ENCODE data around the gene METTL26.

The METTL26 gene

GRCh38 chr16:629833-630248, 6.3 kb downstream of the METTL26 start:
- TF ChIP-seq CTCF (IDR thresholded peaks at IDR 0.05; ENCODE audit: low read length) (no peak), EZH2phosphoT487 (IDR thresholded peaks at IDR 0.05; ENCODE audit: low read length) (no peak)
- DNase-seq = no peak
- Histone ChIP-seq H3K27ac (ENCODE audit: low read length) (no peak overlapping the region), H3K27me3 (replicated peaks; ENCODE audit: insufficient read depth, low read length) (no peaks in the 10 kb centered on the region), H3K4me1 (ENCODE audit: low read length) (no peaks in the 10 kb centered on the region), H3F3A (ENCODE audit: insufficient read depth, low read length) (no peaks in the 10 kb centered on the region), H3K4me3 (ENCODE audit: low read length) (no peak overlapping the region), H3K4me2 (ENCODE audit: low read depth, low read length) (no peak overlapping the region), H4K20me1 (ENCODE audit: insufficient read depth, low read length) (no peaks in the 10 kb centered on the region), H3K9ac (ENCODE audit: low read length) (no peak overlapping the region), H3K79me2 (ENCODE audit: low read length) (peaks cover 3% of the 10 kb centered on the region), H3K9me2 (replicated peaks; ENCODE audit: insufficient read depth, low read length) (no peaks in the 10 kb centered on the region), H2AFZ (ENCODE audit: low read length) (no peak overlapping the region), H3K9me3 (replicated peaks; ENCODE audit: insufficient read depth, low read length) (no peaks in the 10 kb centered on the region), H3K36me3 (replicated peaks; ENCODE audit: insufficient read depth, low read length) (no peaks in the 10 kb centered on the region)

GRCh38 chr16:629185-629832, 6.8 kb downstream of the METTL26 start:
- DNase-seq = no peak
- no peaks in the 10 kb centered on the region for H3F3A ChIP-seq (ENCODE audit: insufficient read depth, low read length)
- H3K36me3 ChIP-seq (replicated peaks; ENCODE audit: insufficient read depth, low read length) = no peaks in the 10 kb centered on the region
- H3K27ac ChIP-seq (ENCODE audit: low read length) = no peak overlapping the region
- H3K9me2 ChIP-seq (replicated peaks; ENCODE audit: insufficient read depth, low read length) = no peaks in the 10 kb centered on the region
- no peaks in the 10 kb centered on the region for H4K20me1 ChIP-seq (ENCODE audit: insufficient read depth, low read length)
- H3K9ac ChIP-seq (ENCODE audit: low read length) = no peak overlapping the region
- TF ChIP-seq EZH2phosphoT487 (IDR thresholded peaks at IDR 0.05; ENCODE audit: low read length) (no peak), EZH2 (optimal IDR thresholded peaks at IDR 0.05; ENCODE audit: low read depth, low read length) (no peak), CTCF (IDR thresholded peaks at IDR 0.05; ENCODE audit: low read length) (no peak)
- H3K9me3 ChIP-seq (replicated peaks; ENCODE audit: insufficient read depth, low read length) = no peaks in the 10 kb centered on the region
- no peak overlapping the region for H2AFZ ChIP-seq (ENCODE audit: low read length)
- no peaks in the 10 kb centered on the region for H3K4me1 ChIP-seq (ENCODE audit: low read length)
- no peak overlapping the region for H3K4me2 ChIP-seq (ENCODE audit: low read depth, low read length)
- no peaks in the 10 kb centered on the region for H3K79me2 ChIP-seq (ENCODE audit: low read length)
- no peaks in the 10 kb centered on the region for H3K27me3 ChIP-seq (replicated peaks; ENCODE audit: insufficient read depth, low read length)
- H3K4me3 ChIP-seq (ENCODE audit: low read length) = no peak overlapping the region

GRCh38 chr16:628321-629061, 7.6 kb downstream of the METTL26 start:
- H3K9me3 ChIP-seq (replicated peaks; ENCODE audit: insufficient read depth, low read length) = no peaks in the 10 kb centered on the region
- H3K27ac ChIP-seq (ENCODE audit: low read length) = no peak overlapping the region
- H3K27me3 ChIP-seq (replicated peaks; ENCODE audit: insufficient read depth, low read length) = no peaks in the 10 kb centered on the region
- H3K79me2 ChIP-seq (ENCODE audit: low read length) = no peaks in the 10 kb centered on the region
- no peak overlapping the region for H2AFZ ChIP-seq (ENCODE audit: low read length)
- no peaks in the 10 kb centered on the region for H3K4me1 ChIP-seq (ENCODE audit: low read length)
- H3K4me3 ChIP-seq (ENCODE audit: low read length) = no peak overlapping the region
- H3K36me3 ChIP-seq (replicated peaks; ENCODE audit: insufficient read depth, low read length) = no peaks in the 10 kb centered on the region
- H3K4me2 ChIP-seq (ENCODE audit: low read depth, low read length) = no peak overlapping the region
- H3K9me2 ChIP-seq (replicated peaks; ENCODE audit: insufficient read depth, low read length) = no peaks in the 10 kb centered on the region
- H4K20me1 ChIP-seq (ENCODE audit: insufficient read depth, low read length) = no peaks in the 10 kb centered on the region
- TF ChIP-seq EZH2 (optimal IDR thresholded peaks at IDR 0.05; ENCODE audit: low read depth, low read length) (no peak), EZH2phosphoT487 (IDR thresholded peaks at IDR 0.05; ENCODE audit: low read length) (no peak), CTCF (IDR thresholded peaks at IDR 0.05; ENCODE audit: low read length) (no peak)
- no peak for DNase-seq
- no peak overlapping the region for H3K9ac ChIP-seq (ENCODE audit: low read length)
- no peaks in the 10 kb centered on the region for H3F3A ChIP-seq (ENCODE audit: insufficient read depth, low read length)

Measured in MM.1S (cell line).